Epithelial cell of esophagus (primary cell): ENCODE measurements around the gene TCP11L1.

Experiments
- DNase-seq: peaks from one replicate; pipeline ENCODE4 v3.0.0; 2010; ENCODE audit warnings: low read depth
- H3K4me3 ChIP-seq: 2 replicates; pipeline ENCODE4 v1.5.1; 2011; ENCODE audit warnings: mild to moderate bottlenecking, low read length, control low read depth
- CTCF ChIP-seq: IDR thresholded peaks from 2 replicates; pipeline ENCODE4 v1.5.1; 2011; ENCODE audit warnings: low read depth, mild to moderate bottlenecking, low read length, control low read depth, inconsistent platforms; ENCODE audit not compliant: insufficient read depth; ENCODE audit errors: missing control alignments

The TCP11L1 gene

GRCh38 chr11:33064866-33065265, 25.5 kb downstream of the TCP11L1 start:
- TF ChIP-seq CTCF = no peak
- DNase-seq = no peak
- no peak overlapping the region for H3K4me3 ChIP-seq

- peak; percentile 92 for TF ChIP-seq CTCF
- H3K4me3 ChIP-seq = no peak overlapping the region
- DNase-seq = peak; percentile 77
Measured at GRCh38 chr11:33065445-33066178, 26.2 kb downstream of the TCP11L1 start.

- no peak for TF ChIP-seq CTCF
- DNase-seq = peak; percentile 21
- H3K4me3 ChIP-seq = no peak overlapping the region
Measured at GRCh38 chr11:33067294-33067693, 27.9 kb downstream of the TCP11L1 start.

- DNase-seq = no peak
- TF ChIP-seq CTCF = no peak
- no peak overlapping the region for H3K4me3 ChIP-seq
Measured at GRCh38 chr11:33068611-33069340, 29.4 kb downstream of the TCP11L1 start.

GRCh38 chr11:33072465-33072864, 33.1 kb downstream of the TCP11L1 start:
- no peak for DNase-seq
- H3K4me3 ChIP-seq = no peak overlapping the region
- TF ChIP-seq CTCF = no peak

- TF ChIP-seq CTCF = no peak
- DNase-seq = no peak
- no peak overlapping the region for H3K4me3 ChIP-seq
Measured at GRCh38 chr11:33083918-33084317, 44.5 kb downstream of the TCP11L1 start.
